HL-60 (cell line): ENCODE measurements around the gene MEIOB.
"Not testable (repeated sequence)": the region's sequence is repeated elsewhere in the genome, so short reads cannot be mapped to it uniquely, and the experiment has no call there.

Experiments
- DNase-seq, 2 experiments: peaks; one replicate each; pipeline ENCODE4 v3.0.0-alpha.2; 2010 to 2020; ENCODE audit warnings: low read depth in 1 of 2, low spot score in 1 of 2
- H3K27ac ChIP-seq: fragments of 250-450 bp; sonication (Bioruptor Pico); replicated peaks from 2 replicates; pipeline ENCODE4 v1.5.1; 2020; ENCODE audit warnings: mild to moderate bottlenecking, moderate library complexity
- H3K27me3 ChIP-seq: fragments of 250-450 bp; sonication (Bioruptor Pico); 2 replicates; pipeline ENCODE4 v1.5.1; 2021; ENCODE audit warnings: mild to moderate bottlenecking, moderate library complexity; ENCODE audit not compliant: insufficient read depth, poor library complexity, severe bottlenecking
- H3K4me3 ChIP-seq: replicated peaks from 2 replicates; pipeline ENCODE4 v1.5.1; 2011; ENCODE audit warnings: mild to moderate bottlenecking, control low read depth, low read length; ENCODE audit not compliant: insufficient read depth
- CTCF ChIP-seq: IDR thresholded peaks from one replicate; pipeline ENCODE4 v1.5.1; 2011; ENCODE audit warnings: low read length, control low read depth, inconsistent platforms; ENCODE audit not compliant: insufficient read depth
- GABPA ChIP-seq: IDR thresholded peaks from 2 replicates; pipeline ENCODE4 v1.6.1; 2012; ENCODE audit warnings: low read depth
- POLR2AphosphoS5 ChIP-seq: IDR thresholded peaks from 2 replicates; pipeline ENCODE4 v1.6.1; 2012; ENCODE audit warnings: low read depth
- REST ChIP-seq: IDR thresholded peaks from 2 replicates; pipeline ENCODE4 v1.6.1; 2012; ENCODE audit warnings: low read depth; ENCODE audit not compliant: insufficient replicate concordance
- SPI1 ChIP-seq: IDR thresholded peaks from 2 replicates; pipeline ENCODE4 v1.6.1; 2012; ENCODE audit warnings: low read depth, mild to moderate bottlenecking, borderline replicate concordance
- long read RNA-seq: library from polyadenylated mRNA; unstranded; transcript quantifications from one replicate; pipeline ENCODE4 v2.0.0, GENCODE V29; 2020

Gene MEIOB, protein sequence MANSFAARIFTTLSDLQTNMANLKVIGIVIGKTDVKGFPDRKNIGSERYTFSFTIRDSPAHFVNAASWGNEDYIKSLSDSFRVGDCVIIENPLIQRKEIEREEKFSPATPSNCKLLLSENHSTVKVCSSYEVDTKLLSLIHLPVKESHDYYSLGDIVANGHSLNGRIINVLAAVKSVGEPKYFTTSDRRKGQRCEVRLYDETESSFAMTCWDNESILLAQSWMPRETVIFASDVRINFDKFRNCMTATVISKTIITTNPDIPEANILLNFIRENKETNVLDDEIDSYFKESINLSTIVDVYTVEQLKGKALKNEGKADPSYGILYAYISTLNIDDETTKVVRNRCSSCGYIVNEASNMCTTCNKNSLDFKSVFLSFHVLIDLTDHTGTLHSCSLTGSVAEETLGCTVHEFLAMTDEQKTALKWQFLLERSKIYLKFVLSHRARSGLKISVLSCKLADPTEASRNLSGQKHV
- long read RNA-seq, partial matches to known transcripts: 0 of 1 reads
- long read RNA-seq, other reads (novel, unspliced or antisense): 1 of 1 reads

DNA sequence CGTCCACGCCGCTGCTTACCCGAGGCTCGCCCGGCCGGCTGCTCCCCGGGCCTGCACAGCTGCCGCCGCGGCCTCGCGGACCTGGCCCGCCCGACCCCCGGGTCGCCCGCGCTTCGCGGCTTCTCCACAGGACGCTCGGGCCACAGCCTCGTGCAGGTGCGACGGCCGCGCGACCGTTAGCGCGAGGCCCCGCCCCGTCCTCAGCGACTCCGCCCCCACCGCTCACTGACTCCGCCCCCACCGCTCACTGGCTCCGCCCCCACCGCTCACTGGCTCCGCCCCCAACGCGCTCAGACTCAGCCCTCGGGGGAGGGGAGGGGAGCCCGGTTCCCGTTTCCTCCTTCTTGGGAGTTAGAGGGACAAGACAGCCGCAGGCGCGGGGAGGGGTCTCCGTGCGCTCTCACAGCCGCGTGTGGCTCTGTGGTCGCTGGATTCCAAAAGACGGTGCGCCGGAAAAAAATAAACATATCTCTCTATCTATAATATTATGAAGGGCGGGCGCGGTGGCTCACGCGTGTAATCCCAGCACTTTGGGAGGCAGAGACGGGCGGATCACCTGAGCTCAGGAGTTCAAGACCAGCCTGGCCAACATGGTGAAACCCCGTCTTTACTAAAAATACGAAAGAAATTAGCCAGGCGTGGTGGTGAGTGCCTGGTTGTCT, at the start of gene MEIOB:
MEIOB (minus strand) TSS at position 191 of the 662 bp plus-strand sequence. CDS start 3,989 bp downstream, outside the sequence.
- peak within 1 kb of the TSS; percentile 26 for H3K4me3 ChIP-seq
- no peak within 1 kb of the TSS for H3K27ac ChIP-seq
- TF ChIP-seq SPI1 (peak; percentile 15; the same call in 1 of the 2 replicates), CTCF (no peak)
- peak in 1 of 2 experiments; percentile 45 for DNase-seq
- peaks cover 4% of the 10 kb centered on the region for H3K27me3 ChIP-seq

DNA sequence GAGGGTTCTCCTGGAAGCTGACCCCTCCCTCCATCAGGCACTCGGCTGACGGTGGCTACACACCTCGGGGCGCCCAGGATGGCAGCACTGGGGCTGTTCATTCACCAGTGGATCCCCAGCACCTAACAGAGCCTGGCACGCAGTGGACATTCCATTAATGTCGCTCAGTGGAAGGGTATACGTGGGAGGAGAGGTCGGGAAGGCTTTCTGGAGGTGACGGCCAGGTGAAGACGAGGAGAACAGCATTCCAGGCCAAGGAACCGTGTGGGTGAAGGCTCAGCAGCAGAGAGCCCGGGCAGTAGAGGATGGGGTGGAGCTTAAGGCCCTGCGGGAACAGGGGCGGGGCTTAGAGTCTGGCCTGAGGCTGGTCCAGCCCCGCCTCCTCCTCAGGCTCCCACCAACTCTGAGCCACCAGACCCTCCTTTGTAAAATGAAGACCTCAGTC, 48.8 kb upstream of the MEIOB start:
- H3K27me3 ChIP-seq: peaks cover 51% of the 10 kb centered on the region

GRCh38 chr16:1920122-1920521, 48.2 kb upstream of the MEIOB start:
- H3K4me3 ChIP-seq, DNase-seq, H3K27ac ChIP-seq: not testable (repeated sequence)
- H3K27me3 ChIP-seq: peaks cover 56% of the 10 kb centered on the region

More for the DNA sequence above, 48.8 kb upstream of the MEIOB start:
- DNase-seq: no peak
- TF ChIP-seq POLR2AphosphoS5 (no peak), CTCF (no peak), REST (no peak), SPI1 (no peak), GABPA (no peak)
- Histone ChIP-seq H3K27ac (no peak overlapping the region), H3K4me3 (no peak overlapping the region)

DNA sequence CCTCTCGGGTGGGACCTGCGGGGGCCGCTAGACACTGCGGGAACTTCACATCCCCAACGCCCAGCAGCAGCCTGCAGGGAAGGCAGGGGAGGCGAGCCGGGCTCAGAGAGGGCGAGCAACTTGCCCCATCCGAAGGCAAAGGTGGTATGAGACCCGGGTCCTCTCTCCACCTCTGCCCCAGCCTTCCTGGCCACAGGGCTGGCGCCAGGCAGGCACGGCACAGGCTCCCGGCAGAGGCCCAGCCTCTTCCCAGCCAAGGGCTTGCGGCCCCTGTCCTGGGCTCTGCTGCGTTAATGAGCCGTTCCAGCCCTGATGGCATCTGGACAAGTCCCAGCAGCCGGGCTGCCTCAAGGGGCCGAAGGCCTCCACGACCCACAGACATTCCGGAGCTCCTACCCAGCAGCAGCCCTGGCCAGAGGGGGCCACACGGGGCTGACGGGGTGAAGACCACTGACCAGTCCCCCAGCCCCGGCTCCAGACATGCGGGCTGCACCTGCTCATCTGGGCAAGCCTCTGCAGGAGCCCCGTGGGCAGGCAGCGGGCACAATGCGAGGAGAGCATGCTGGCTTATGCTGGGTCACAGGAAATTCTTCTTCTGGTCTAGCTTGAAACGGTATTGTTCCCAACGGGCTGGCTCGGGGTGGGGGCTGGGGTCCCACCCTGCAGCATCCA, 47.5 kb upstream of the MEIOB start:
- Histone ChIP-seq H3K27ac (no peak overlapping the region), H3K27me3 (peaks cover 56% of the 10 kb centered on the region), H3K4me3 (no peak overlapping the region)
- TF ChIP-seq REST (no peak), GABPA (no peak), SPI1 (no peak), CTCF (no peak), POLR2AphosphoS5 (no peak)
- DNase-seq: no peak
